HG03280 (cell line): ENCODE measurements around the gene C11orf91.
"Not testable (repeated sequence)": the region's sequence is repeated elsewhere in the genome, so short reads cannot be mapped to it uniquely, and the experiment has no call there.

ENCODE experiments used
- ATAC-seq: cut with Tn5 transposase; IDR thresholded peaks from one replicate; pipeline ENCODE4 v1.9.1; 2021; ENCODE audit warnings: mild to moderate bottlenecking, moderate library complexity; ENCODE audit not compliant: unreplicated experiment

Gene C11orf91

GRCh38 chr11:33698921-33699320 lies 1.7 kb downstream of the C11orf91 start:
- no peak for ATAC-seq

GRCh38 chr11:33697997-33698396 lies 2.6 kb downstream of the C11orf91 start:
- ATAC-seq = no peak

- no peak for ATAC-seq
These were observed 3.5 kb downstream of the C11orf91 start for GRCh38 chr11:33696931-33697638.

DNA sequence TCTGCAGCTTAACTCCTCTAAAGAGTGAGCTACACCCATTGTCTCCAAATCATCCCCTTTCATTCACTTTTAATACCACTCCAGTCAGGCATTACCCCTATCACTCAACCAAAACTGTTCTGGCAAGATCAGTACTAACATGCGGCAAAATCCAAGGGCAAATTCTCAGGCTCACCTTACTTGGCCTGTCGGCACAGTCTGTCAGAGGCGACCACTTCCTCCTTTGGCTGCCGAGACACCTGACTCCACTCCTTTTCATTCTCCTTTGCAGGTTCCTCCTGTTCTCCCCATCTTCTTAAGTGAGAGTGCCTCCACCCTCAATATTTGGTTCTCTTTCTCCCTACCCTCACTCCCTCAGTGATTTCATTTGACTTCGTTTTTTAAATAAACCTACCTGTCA lies 4.2 kb downstream of the C11orf91 start:
- ATAC-seq = no peak

- no peak for ATAC-seq
These were observed 5.5 kb downstream of the C11orf91 start for GRCh38 chr11:33695051-33695566.

DNA sequence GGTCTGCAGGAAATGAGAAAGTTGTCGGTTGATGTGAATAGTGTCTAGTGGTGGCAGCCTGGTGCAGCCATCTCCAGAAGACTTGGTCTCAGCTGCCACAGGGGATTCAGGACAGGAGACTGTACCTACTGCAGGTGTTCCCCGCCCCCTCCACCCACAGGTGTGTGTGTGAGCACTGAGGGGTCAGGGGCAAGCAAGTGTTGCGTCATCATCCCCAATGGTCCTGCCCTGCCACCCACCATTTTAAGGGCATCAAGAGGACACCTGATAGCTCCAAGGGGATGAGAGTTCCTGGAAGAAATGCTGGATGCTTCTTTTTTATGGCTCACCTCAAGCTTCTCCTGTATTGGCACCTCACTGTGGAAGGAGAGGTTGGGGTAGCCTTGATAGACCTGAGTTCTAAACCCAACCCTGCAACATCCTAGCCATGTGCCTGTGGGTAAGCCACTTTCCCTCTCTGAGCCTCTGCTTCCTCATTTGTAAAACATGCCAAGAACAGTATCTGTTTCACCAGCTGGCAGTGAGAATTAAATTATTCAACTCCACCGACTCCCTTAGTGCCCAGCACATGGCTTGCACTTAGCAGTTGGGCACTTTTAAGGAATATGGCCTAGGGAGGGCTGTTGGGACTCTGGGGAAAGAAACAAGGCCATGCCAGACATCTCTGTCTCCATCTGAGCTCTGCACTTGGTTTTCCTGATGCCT lies 6.1 kb downstream of the C11orf91 start:
- ATAC-seq = no peak

DNA sequence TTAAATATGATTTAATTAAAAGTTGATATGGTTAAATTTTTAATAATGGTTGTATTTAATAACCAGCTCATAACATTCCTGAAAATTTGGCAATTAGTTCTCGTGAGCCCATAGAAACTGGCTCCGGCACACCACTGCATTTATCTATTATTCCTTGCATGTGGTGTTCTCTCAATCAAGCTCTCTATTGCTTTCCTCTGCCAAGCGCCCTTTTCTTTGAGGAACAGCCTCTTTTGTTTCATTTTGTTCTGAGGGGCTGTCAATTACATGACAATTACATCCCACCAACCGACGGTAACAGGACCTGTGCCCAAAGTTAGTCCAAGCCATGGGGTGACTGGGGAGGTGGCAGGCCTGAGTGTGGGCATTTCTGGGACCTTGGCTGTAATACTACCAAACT lies 8.1 kb downstream of the C11orf91 start:
- no peak for ATAC-seq

GRCh38 chr11:33692013-33692504 lies 8.6 kb downstream of the C11orf91 start:
- no peak for ATAC-seq

GRCh38 chr11:33691066-33691864 lies 9.4 kb downstream of the C11orf91 start:
- no peak for ATAC-seq

DNA sequence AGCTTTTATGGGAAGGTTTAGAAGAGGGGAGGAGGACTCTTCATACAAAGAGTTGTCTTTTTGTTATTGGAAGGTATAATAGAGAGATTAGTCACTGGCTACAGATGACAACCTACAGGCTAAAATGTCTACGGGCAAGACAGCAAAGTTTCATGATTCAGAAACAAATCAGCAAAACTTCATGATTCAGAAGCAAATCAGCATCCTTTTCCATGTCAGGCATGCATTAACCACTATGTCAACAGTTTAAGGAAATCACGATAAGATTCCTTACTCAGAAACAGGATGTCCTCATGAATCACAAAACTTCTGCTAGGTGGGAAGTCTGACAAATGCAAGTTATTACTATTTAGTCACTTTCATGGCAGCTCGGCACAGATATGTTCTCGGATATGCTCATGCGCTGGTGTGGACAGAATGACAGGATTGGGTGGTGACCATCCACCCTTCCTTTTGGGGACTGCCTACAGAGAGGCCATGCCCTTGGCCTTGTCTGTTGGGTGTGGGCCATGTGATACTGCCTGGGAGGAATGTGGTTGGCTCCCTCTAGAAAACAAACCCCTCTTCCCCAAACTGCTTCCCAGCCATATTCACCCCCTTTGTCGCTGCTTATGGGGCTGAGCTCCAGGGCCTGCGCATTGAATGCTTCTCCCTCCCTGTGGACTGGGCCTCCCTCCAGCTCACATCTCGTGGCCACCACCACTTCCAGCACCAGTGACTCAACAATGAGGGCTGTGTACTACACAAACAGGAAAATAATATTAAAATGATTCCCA lies 10.1 kb downstream of the C11orf91 start:
- no peak for ATAC-seq

DNA sequence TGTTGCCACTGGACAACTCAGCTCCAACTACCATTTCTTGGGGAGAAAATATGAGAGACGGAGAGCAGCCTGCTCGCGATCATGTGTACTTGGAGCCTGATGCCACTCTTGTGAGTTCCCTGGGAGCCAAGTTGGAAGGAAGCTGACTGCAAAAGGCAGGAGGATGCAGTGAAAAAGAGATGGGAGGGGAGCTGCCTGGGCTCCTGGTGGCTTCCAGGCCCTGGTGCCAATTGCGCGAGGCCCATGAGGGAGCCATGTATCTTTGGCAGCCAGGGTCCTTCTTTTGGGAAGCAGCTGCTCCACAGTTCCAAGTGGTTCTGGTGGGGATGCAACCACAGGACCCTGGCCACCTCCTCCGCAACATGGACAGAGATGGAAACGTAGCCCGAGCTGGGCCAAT lies 11.1 kb downstream of the C11orf91 start:
- ATAC-seq = no peak

DNA sequence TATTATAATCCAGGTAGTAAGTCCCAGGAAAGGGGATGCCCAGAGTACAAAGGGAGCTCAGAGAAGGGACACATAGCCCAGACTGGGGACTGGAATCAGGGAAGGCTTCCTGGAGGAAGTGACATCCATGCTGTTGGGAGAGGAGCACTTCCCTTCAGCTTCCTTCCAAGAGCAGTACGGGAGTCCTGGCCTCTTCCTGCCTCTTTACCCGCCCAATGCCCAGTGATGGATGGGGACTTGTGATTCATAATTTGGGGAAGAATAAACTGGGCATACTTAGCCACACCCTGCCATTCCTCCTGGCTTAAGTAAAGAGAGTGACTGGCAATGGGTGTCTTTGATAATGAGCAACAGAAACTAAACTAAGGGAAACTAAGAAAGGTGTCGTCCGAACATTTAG lies 11.5 kb downstream of the C11orf91 start:
- ATAC-seq = no peak

DNA sequence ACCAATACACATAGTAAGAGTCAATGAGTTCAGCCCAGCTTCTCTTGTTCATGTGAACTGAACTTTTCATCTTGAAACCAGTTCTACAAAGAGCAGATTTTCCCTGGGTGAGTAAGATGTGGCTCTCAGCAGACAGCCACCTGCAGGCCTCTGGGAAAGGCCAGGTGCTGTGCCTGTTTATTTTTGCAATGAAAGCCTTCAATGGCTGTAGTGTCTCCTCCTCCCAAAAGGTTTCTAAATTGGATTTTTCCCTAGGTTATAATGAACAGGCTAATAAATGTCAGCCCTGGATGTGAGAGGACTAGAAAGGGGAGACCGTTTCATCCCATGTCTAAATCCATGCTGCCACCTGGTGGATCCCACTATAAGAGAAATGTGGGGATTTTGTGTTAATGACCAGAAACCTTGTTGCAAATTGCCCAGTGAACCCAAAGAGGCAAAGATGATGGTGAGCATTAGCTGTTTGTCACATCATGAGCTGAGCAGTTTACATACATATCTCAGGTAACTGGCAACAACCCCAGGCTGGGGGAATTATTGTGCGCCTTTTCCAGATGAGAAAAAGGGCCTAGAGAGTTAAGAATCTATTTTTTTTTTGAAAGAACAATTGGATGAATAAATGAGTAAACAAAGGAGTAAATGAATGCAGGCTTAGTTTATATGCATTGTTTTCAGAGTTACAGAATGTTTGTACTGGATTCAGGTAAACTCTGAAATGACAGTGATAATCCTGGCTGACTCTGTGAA lies 12.7 kb downstream of the C11orf91 start:
- ATAC-seq = no peak

DNA sequence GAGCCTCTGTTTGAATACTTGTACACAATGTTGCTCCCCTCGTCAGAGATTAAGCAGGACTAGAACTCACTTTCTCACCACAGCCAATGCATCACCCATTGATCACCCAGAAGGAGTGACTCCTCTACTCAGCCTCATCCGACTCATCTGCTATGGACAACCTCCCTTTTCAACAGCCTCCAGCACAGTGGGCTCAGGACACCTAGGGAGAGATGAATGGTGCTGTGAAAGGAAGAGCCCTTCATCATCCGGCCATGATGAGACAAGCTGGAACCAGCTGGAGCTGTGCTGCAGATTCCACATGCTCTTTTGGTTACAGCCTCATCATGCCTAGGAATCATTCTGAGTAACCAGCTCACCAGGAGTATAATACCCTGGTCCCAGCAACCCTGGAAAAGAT lies 15.5 kb downstream of the C11orf91 start:
- ATAC-seq = no peak

DNA sequence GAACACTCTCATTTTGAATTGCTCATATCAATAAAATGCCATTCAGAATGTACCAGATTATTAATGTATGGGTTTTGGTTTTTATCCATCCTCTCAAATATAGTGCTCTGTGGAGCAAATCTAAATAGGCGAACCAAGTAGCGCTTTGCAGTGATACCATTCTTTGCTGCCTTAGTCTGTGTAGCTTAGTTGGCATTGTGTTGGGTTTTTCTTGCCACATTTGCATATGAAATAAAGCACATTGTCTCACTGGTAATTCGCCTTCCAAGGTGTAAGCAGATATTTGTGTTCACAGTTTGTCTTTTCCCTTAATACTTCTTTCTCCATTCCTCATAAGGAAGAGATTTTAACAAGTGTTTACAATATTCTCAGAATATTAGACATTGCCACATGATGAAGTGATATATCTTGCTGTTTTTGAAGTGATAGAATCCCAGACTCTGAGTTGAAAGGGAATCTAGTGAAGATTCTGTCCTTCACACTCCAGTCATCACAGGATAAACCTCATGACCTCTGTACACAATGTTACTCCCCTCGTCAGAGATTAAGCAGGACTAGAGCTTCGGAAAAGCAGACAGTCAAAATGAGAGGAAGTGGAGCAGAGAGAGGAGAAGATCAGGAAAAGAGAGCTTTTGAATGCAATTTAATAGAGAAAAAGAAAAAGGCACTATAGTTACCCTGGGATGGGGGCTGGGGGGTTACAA lies 16.5 kb downstream of the C11orf91 start:
- ATAC-seq = no peak

- ATAC-seq = no peak
These were observed 18.2 kb downstream of the C11orf91 start for GRCh38 chr11:33682446-33682845.

GRCh38 chr11:33682019-33682418 lies 18.6 kb downstream of the C11orf91 start:
- no peak for ATAC-seq

GRCh38 chr11:33678616-33679015 lies 22.0 kb downstream of the C11orf91 start:
- not testable (repeated sequence) for ATAC-seq
